WI38 (cell line): ENCODE results near the gene PDE4D.

Experiments used
- H3K4me3 ChIP-seq: 2 replicates; pipeline ENCODE4 v1.5.1; 2011; ENCODE audit warnings: low read depth, mild to moderate bottlenecking, control low read depth, low read length
- CTCF ChIP-seq: IDR thresholded peaks from 2 replicates; pipeline ENCODE4 v1.5.1; 2012; ENCODE audit warnings: low read depth, mild to moderate bottlenecking, control low read depth, low read length

PDE4D gene

GRCh38 chr5:59709346-59709821 lies 184.1 kb downstream of the PDE4D start:
- TF ChIP-seq CTCF: no peak
- no peak overlapping the region for H3K4me3 ChIP-seq

GRCh38 chr5:59704936-59705335 lies 188.6 kb downstream of the PDE4D start:
- no peak overlapping the region for H3K4me3 ChIP-seq
- TF ChIP-seq CTCF: no peak

- TF ChIP-seq CTCF: no peak
- H3K4me3 ChIP-seq: no peak overlapping the region
These were observed 189.7 kb downstream of the PDE4D start for GRCh38 chr5:59703789-59704188.

- H3K4me3 ChIP-seq: no peak overlapping the region
- no peak for TF ChIP-seq CTCF
These were observed 195.0 kb downstream of the PDE4D start for GRCh38 chr5:59698207-59699178.

GRCh38 chr5:59694411-59694810 lies 199.1 kb downstream of the PDE4D start:
- no peak overlapping the region for H3K4me3 ChIP-seq
- no peak for TF ChIP-seq CTCF

- no peak overlapping the region for H3K4me3 ChIP-seq
- TF ChIP-seq CTCF: no peak
These were observed 199.8 kb downstream of the PDE4D start for GRCh38 chr5:59693492-59694309.
